Mesodermal cell (in vitro differentiated cells): ENCODE results near the gene TUBB. TPM values are rescaled to one million over a fixed set of nuclear protein-coding genes. Genes with fewer than 3 reads are reported as not detected.

Experiments used
- H3K27ac ChIP-seq: 2 replicates; pipeline ENCODE4 v1.7.0; 2013; ENCODE audit warnings: mild to moderate bottlenecking, low read depth, low read length, moderate library complexity; ENCODE audit not compliant: severe bottlenecking
- H3K36me3 ChIP-seq: 2 replicates; pipeline ENCODE4 v1.7.1; 2013; ENCODE audit warnings: mild to moderate bottlenecking, low read length, moderate library complexity; ENCODE audit not compliant: control insufficient read depth, insufficient read depth
- H3K4me1 ChIP-seq: one replicate; pipeline ENCODE4 v1.7.1; 2013; ENCODE audit warnings: mild to moderate bottlenecking, low read length; ENCODE audit not compliant: insufficient read depth, control insufficient read depth, poor library complexity, severe bottlenecking
- H3K4me3 ChIP-seq: 2 replicates; pipeline ENCODE4 v1.7.0; 2013; ENCODE audit warnings: low read length, control low read depth, mild to moderate bottlenecking; ENCODE audit not compliant: insufficient read depth, poor library complexity, severe bottlenecking; ENCODE audit errors: extremely low read depth
- H3K9me3 ChIP-seq: 2 replicates; pipeline ENCODE4 v1.7.1; 2013; ENCODE audit warnings: mild to moderate bottlenecking, low read length, moderate library complexity; ENCODE audit not compliant: control insufficient read depth
- WGBS, 2 experiments: methylation state at CpG; one replicate each; pipeline ENCODE4 v1.1.5; 2013; ENCODE audit warnings: missing lambda C conversion rate in 2 of 2; ENCODE audit not compliant: insufficient coverage in 2 of 2; 5-methylcytosine and 5-hydroxymethylcytosine counted together
- polyA plus RNA-seq, 2 experiments: library from polyadenylated mRNA; stranded (reverse); fragments of 50-300 nt; gene quantifications; one replicate each; pipeline ENCODE4 v1.2.3, GENCODE V29; 2013

Gene TUBB
- 1,638 TPM for polyA plus RNA-seq (2013, experiment 1 of 2)
- 1,486 TPM for polyA plus RNA-seq (2013, experiment 2 of 2)

DNA sequence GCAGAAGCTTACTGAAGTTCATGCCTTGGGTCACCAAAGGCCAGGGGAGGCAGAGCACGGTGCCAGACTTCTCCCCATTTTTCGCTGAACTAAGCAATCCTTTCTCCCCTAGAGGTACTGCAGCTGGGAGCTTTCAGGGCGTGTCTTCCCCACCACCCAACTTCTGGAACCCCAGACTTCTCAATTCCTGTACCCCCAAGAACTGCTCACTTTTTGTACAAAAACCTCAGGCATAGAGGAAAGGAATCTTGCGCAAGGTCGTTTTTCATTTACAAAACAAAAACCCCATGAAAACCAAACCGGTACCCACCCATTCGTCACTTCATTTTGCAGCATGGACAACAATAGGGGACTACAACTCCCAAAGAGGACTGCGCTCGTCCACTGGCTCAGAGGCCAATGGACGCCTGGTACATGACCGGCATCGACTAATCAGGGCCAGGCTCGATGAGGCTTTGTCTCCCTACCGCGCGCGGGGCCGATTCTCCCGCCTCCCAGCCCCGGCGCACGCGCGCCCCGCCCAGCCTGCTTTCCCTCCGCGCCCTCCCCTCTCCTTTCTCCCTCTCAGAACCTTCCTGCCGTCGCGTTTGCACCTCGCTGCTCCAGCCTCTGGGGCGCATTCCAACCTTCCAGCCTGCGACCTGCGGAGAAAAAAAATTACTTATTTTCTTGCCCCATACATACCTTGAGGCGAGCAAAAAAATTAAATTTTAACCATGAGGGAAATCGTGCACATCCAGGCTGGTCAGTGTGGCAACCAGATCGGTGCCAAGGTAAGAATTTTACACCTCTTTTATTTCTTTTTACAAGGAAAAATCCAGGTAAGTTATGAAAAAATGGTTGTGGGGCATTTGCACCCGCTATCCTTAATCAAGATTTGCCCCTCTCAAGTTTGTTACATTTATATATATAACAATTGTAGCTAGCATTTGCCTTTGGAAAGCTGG is at the start of gene TUBB:
TSS of gene TUBB (plus strand) at position 562 of the 947 bp plus-strand sequence. CDS start at position 717, 155 bp downstream.
- 0% methylated on average over 27 to 31 of the region's 38 CpGs for WGBS, 2 experiments
- no peaks in the 10 kb centered on the region for H3K9me3 ChIP-seq
- H3K36me3 ChIP-seq, result peaks cover 51% of the 10 kb centered on the region
- H3K27ac ChIP-seq, result peak within 1 kb of the TSS; percentile 97
- H3K4me1 ChIP-seq, result peaks cover 31% of the 10 kb centered on the region
- H3K4me3 ChIP-seq, result peak within 1 kb of the TSS; percentile 93

DNA sequence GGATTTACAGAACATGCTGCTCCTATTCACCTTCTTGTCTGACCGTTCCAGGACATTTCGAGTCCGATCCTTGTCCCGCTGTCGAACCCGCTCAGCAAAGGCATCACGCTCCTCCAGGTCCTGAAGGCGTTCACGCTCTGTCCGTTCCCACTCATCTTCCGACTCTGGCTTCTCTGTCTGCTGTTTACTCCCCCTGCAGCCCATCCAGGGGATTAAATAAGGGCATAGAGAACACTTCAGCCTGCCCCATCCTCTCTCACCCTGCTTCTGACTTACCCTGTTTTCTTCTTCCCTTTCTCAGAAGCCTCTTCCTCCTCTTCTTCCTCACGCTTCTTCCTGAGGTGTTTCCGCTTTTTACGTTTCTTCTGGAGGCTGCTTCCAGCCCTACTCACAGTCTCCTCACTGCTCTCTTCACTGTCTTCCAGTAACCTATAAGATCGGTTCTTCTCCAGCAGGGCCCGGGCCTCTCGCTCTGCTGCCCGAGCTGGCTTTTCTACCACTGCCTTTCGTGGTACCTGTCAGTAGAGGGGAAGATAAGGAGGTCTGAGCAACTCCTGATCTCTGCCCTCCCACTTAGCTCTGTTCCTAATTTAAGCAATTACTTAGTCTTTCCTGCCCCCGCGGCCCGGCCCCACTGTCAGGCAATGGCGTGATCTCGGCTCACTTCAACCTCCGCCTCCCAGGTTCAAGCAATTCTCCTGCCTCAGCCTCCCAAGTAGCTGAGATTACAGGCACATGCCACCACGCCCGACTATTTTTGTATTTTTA is 49.2 kb upstream of the TUBB start:
- H3K36me3 ChIP-seq, result peaks cover 47% of the 10 kb centered on the region
- no peak overlapping the region for H3K4me3 ChIP-seq
- WGBS, 2 experiments, result 92 to 95% methylated on average over 20 to 21 of the region's 27 CpGs
- no peaks in the 10 kb centered on the region for H3K9me3 ChIP-seq
- no peak overlapping the region for H3K27ac ChIP-seq
- H3K4me1 ChIP-seq, result peaks cover 9% of the 10 kb centered on the region

DNA sequence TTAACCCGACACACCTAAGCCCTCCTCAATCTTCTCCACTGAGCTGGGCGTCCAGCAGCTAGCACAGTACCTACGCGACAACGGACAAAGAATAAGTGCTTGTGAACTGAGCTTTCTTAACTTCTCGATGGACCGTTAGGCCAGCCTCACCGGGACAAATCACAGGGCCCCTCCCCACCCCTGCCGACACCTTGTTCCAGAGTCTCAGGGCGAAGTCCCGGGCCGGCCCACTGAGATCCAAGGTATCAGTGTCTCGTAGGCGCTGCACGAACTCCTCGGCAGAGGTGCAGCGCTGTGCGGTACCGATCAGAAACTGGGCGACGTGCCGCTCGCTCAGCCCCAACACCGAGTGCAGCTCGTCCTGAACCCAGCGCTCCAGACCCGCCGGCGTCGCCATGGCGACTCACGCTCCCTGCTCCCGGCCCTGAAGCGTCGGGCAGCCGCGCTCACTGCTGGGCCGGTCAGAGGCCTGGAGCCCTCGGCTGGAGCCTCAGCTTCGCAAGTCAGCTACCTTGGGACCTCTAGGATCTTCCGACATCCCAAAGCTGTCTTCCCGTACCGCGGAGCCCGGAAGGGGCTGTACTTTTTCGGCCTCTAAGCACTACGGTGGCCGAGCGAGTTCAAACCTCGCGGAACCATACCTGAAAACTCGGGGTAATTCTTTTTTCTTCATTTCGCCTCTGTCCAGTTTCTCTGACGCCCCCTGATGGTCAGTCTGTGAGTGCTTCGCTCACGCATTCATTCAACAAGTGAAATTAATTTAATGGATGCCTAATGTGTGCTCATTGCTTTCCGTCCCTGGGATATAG is 47.5 kb upstream of the TUBB start, which contains the start of gene DHX16:
TSS of gene DHX16 (minus strand) at position 562 of the 809 bp plus-strand sequence. CDS start at position 397, 165 bp downstream.
- Histone ChIP-seq H3K4me3 (peak within 1 kb of the TSS; percentile 93), H3K27ac (peak within 1 kb of the TSS; percentile 57), H3K4me1 (peaks cover 9% of the 10 kb centered on the region), H3K36me3 (peaks cover 47% of the 10 kb centered on the region), H3K9me3 (no peaks in the 10 kb centered on the region)
- 0% methylated on average over 51 to 52 of the region's 57 CpGs for WGBS, 2 experiments

DNA sequence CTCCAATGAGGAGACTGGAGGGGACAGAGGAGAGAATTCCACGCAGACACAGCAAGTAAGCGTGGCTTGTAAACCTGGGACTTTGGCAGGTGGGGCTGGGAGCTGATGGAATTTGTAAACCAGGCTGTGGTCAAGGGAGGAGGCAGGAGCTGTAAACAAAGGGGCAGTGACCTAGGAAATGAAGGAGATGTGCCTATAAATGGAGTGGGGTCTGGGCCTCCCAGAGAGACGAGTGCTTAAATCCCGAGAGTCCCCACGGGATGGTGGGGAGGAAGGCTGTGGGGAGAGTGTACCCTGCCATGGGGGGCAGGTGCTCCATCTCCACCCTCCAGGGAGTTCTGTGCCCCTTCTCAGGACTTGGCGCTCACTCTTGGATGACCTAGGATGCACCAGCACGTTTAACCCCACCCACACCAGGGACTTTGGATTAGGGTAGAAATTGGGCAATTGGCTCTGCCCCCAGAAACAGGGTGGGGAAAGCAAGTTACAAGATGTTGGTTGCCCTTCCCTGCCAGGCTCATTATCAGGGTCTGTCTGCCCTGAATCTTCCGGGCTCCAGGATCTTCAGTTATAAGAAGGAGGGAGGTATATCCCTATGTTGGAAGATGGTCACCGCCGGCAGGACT is 43.4 kb upstream of the TUBB start:
- H3K4me3 ChIP-seq, result no peak overlapping the region
- peaks cover 18% of the 10 kb centered on the region for H3K4me1 ChIP-seq
- H3K9me3 ChIP-seq, result no peaks in the 10 kb centered on the region
- H3K27ac ChIP-seq, result no peak overlapping the region
- peaks cover 61% of the 10 kb centered on the region for H3K36me3 ChIP-seq
- 97% methylated on average over 5 of the region's 10 CpGs for WGBS, 2 experiments

DNA sequence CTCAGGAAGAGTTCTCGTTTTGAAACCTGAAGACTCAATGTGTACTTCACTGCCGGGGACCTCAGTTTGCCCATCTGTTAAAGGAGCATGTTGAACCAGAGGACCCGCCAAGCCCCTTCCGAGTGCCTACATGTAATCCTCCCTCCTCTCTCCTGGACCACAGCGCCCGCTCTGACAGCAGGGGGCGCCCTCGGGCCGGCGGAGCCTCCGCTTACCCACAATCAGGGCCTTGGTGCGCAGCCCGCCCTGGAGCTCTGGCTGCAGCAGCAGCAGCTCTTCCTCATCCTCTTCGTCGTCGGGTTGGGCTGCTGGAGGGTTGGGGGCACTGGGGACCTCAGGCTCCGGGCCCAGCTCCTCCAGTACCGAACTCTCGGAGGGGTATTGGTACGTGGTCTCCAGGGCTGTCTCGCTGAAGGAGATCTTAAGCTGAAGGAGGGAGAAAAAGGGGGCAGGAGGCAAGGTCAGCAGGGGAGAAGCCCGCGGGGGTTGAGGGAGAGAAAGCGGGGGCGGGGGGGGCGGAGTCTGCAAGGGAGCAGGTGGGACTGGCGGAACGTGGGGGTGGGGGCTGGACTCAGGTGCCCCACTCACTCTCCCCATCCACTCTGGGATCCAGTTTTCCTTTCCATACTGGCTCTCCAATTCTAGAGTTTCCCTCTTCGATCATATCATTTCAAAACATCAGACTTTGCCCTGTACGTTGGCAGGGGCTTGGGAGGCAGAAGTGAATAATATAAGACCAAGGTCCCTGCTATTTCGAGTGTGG is 41.0 kb upstream of the TUBB start:
- Histone ChIP-seq H3K4me1 (peaks cover 17% of the 10 kb centered on the region), H3K9me3 (no peaks in the 10 kb centered on the region), H3K27ac (peak overlapping the region; percentile 45), H3K36me3 (peaks cover 81% of the 10 kb centered on the region), H3K4me3 (peak overlapping the region; percentile 29)
- WGBS, 2 experiments, result 24 to 33% methylated on average over 12 to 15 of the region's 31 CpGs

DNA sequence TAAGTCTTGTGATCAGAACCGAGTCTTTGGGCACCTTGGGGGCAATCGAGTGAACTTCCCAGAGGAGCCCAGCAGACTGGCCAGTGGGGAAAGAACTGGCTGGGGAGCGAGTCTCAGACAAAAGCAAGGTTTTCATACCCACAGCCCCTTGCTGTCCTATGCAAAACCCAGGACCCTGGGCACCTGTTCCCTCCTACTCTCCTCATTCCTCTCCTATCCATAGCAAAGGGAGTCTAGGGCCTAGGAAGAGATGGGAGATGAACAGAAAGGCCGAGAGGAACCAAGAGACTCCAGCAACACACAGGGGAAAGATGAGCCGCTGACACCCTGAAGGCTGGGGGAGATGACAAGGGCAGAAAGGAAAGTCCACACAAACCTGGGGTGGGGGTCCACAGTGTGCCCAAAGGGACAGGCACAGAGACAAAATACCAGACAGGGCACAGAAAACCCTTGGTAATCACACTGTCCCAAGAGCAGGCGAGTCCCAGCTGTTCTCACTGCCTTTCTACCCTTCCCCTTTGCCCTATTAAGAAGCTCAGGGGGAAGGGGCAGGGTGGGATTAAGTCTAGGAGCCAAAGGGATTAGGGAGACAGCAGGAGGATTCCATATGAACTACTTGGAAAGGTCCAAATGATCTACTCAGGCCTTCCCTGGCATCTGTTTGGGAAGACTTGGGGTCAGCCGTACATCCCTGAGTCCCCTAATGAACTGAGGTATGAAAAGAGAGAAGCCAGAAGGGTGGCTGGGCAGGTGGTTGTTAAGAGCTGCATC is 40.2 kb upstream of the TUBB start:
- Histone ChIP-seq H3K4me3 (peak overlapping the region; percentile 29), H3K4me1 (peaks cover 17% of the 10 kb centered on the region), H3K36me3 (peaks cover 86% of the 10 kb centered on the region), H3K9me3 (no peaks in the 10 kb centered on the region), H3K27ac (peak overlapping the region; percentile 45)
- 73 to 79% methylated on average over 4 to 5 of the region's 7 CpGs for WGBS, 2 experiments

DNA sequence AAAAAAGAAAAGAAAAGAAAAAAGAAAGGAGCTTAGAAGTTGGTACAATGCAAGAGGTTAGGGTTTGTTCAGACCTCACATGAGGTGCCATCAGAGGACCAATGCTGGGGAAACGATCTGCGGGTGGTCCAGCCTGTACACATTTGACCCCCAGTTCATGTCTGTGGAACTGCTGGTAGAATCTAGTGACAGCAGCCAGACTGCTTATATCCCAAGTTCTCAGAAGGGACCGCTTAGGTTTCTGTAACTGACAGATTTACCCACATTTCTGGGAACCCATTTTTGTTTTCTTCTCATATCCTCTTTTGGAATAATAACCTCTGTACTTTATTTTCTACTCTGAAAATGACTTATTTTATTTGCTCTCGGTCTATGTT is 38.4 kb upstream of the TUBB start:
- Histone ChIP-seq H3K27ac (peak overlapping the region; percentile 93), H3K36me3 (peaks cover 78% of the 10 kb centered on the region), H3K9me3 (no peaks in the 10 kb centered on the region), H3K4me3 (peak overlapping the region; percentile 68), H3K4me1 (peaks cover 17% of the 10 kb centered on the region)
- 80 to 87% methylated on average over 3 of the region's 4 CpGs for WGBS, 2 experiments

DNA sequence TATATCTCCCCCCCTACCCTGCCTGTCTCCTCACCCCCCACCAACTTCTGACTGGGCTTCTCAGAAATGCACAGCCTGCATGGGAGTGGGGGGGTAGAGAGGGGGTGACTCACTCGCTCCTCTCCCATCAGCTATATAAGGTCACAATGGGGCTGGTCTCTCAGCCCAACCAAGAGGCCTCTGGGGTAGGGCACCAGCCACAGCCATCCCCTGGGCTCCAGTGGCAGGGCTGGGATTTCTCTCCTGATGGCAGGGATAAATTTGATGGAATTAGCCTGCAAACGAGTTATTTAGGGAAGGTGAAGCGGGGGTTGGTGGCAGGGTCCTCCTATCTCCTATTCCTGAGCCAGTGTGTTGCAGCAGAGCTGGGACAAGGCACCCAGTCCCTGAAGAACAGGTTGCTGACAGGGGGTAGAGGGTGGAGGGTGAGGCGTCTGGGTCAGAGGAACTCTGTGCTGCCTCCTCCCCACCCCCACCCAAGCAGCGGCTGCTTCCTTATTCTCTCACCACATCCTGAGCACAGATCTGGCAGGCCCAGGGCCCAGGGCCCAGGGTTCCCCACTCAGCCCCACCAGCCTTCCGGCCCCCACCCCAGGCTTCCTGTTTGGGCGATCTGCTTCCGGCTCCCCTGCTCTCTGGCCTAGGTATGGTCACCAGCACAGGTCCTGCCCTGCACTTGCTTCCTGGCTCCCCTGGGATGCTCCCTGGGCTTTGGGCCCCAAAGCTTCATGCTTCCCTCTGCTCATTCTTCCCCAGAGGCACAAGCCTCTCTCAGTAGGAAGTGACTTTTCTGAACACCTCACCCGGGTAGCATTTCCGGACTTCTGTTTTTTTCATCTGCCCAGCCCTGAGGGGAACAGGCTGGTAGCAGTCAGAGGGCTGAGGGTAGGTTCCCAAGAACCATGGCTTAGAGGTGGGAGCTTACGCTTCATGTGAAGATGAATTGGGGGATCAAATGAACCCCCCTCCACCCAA is 37.7 kb upstream of the TUBB start:
- Histone ChIP-seq H3K4me3 (peak overlapping the region; percentile 68), H3K9me3 (no peaks in the 10 kb centered on the region), H3K27ac (peak overlapping the region; percentile 93), H3K4me1 (peaks cover 17% of the 10 kb centered on the region), H3K36me3 (peaks cover 71% of the 10 kb centered on the region)
- WGBS, 2 experiments, result 6 to 29% methylated on average over 5 to 7 of the region's 11 CpGs
